PC-3 (cell line): ENCODE data around the gene SALL2. TPM values are rescaled to one million over a fixed set of nuclear protein-coding genes. Genes with fewer than 3 reads are reported as not detected.

Source experiments
- ATAC-seq: fragments of 200-7000 bp; cut with Tn5 transposase; 2 replicates; pipeline ENCODE4 v1.9.1; 2020; ENCODE audit warnings: mild to moderate bottlenecking, moderate library complexity
- BruUV-seq: library from RNA; stranded (reverse); fragments of 400-500 nt; replicated peaks from 2 replicates; lab custom pipeline; 2021; lab: Mats Ljungman, UMichigan
- CTCF ChIA-PET: fragments of 300-600 bp; sonication (Branson Sonifier 250); formaldehyde crosslinking; loops from one replicate; lab custom pipeline; 2022; ENCODE audit warnings: antibody characterized with exemption; lab: Charles Lee
- POLR2A ChIA-PET: fragments of 300-600 bp; sonication (Branson Sonifier 250); formaldehyde crosslinking; loops from one replicate; lab custom pipeline; 2022; ENCODE audit warnings: antibody characterized with exemption; ENCODE audit not compliant: unreplicated experiment; lab: Charles Lee
- DNase-seq: peaks from one replicate; pipeline ENCODE4 v3.0.0-alpha.2; 2015
- H2AFZ ChIP-seq: fragments of 300-600 bp; sonication (generic); 2 replicates; pipeline ENCODE4 v1.6.0; 2016; ENCODE audit warnings: antibody characterized with exemption, low read length
- H3F3A ChIP-seq: fragments of 300-600 bp; sonication (generic); one replicate; pipeline ENCODE4 v1.6.0; 2017; ENCODE audit warnings: antibody characterized with exemption, low read length, control low read depth, mild to moderate bottlenecking; ENCODE audit not compliant: unreplicated experiment
- H3K27ac ChIP-seq: fragments of 300-600 bp; sonication (generic); 2 replicates; pipeline ENCODE4 v1.5.1; 2016; ENCODE audit warnings: mild to moderate bottlenecking, low read length
- H3K27me3 ChIP-seq: fragments of 300-600 bp; sonication (generic); 2 replicates; pipeline ENCODE4 v1.6.1; 2016; ENCODE audit warnings: low read length, mixed read lengths
- H3K36me3 ChIP-seq: fragments of 300-600 bp; sonication (generic); 2 replicates; pipeline ENCODE4 v1.6.1; 2016; ENCODE audit warnings: low read depth, mixed run types, low read length, mixed read lengths
- H3K4me1 ChIP-seq: fragments of 300-600 bp; sonication (generic); 2 replicates; pipeline ENCODE4 v1.5.1; 2016; ENCODE audit warnings: low read length; ENCODE audit not compliant: insufficient read depth
- H3K4me2 ChIP-seq: fragments of 300-600 bp; sonication (generic); 2 replicates; pipeline ENCODE4 v1.6.0; 2016; ENCODE audit warnings: low read length
- H3K4me3 ChIP-seq: fragments of 300-600 bp; sonication (generic); 2 replicates; pipeline ENCODE4 v1.5.1; 2016; ENCODE audit warnings: mild to moderate bottlenecking, low read length, mixed read lengths
- H3K79me2 ChIP-seq: fragments of 300-600 bp; sonication (generic); 2 replicates; pipeline ENCODE4 v1.6.1; 2017; ENCODE audit warnings: low read length, mixed read lengths
- H3K9ac ChIP-seq: fragments of 300-600 bp; sonication (generic); 2 replicates; pipeline ENCODE4 v1.6.0; 2016; ENCODE audit warnings: mild to moderate bottlenecking, low read length
- H3K9me2 ChIP-seq: fragments of 300-600 bp; sonication (generic); replicated peaks from 2 replicates; pipeline ENCODE4 v1.6.1; 2016; ENCODE audit warnings: mixed run types, low read length, mixed read lengths
- H3K9me3 ChIP-seq: fragments of 300-600 bp; sonication (generic); 2 replicates; pipeline ENCODE4 v1.6.1; 2016; ENCODE audit warnings: low read length, mixed read lengths
- H4K20me1 ChIP-seq: fragments of 300-600 bp; sonication (generic); 2 replicates; pipeline ENCODE4 v1.6.1; 2016; ENCODE audit warnings: low read length, mixed read lengths
- CTCF ChIP-seq: fragments of 300-600 bp; sonication (generic); conservative IDR thresholded peaks from 2 replicates; pipeline ENCODE4 v1.5.1; 2017; ENCODE audit warnings: antibody characterized with exemption, low read depth, mild to moderate bottlenecking, low read length
- EZH2 ChIP-seq: fragments of 300-600 bp; sonication (generic); IDR thresholded peaks from one replicate; pipeline ENCODE4 v1.6.1; 2017; ENCODE audit warnings: antibody characterized with exemption, mild to moderate bottlenecking, low read length; ENCODE audit not compliant: unreplicated experiment
- EZH2phosphoT487 ChIP-seq: fragments of 300-600 bp; sonication (generic); IDR thresholded peaks from 2 replicates; pipeline ENCODE4 v1.6.1; 2018; ENCODE audit warnings: mild to moderate bottlenecking, antibody characterized with exemption, low read length, borderline replicate concordance
- intact Hi-C: fragments of 100-400 bp; cut with micrococcal nuclease; formaldehyde crosslinking; loops from 2 replicates; pipeline ENCODE4 v1.9.0; 2023
- total RNA-seq: library from RNA; depleted of rRNA; stranded (reverse); fragments of >200 nt; gene quantifications from 2 replicates; pipeline ENCODE4 v1.2.3, GENCODE V29; 2014

The SALL2 gene
- total RNA-seq, 1 experiment from 2014 or later: 4.1 TPM

DNA sequence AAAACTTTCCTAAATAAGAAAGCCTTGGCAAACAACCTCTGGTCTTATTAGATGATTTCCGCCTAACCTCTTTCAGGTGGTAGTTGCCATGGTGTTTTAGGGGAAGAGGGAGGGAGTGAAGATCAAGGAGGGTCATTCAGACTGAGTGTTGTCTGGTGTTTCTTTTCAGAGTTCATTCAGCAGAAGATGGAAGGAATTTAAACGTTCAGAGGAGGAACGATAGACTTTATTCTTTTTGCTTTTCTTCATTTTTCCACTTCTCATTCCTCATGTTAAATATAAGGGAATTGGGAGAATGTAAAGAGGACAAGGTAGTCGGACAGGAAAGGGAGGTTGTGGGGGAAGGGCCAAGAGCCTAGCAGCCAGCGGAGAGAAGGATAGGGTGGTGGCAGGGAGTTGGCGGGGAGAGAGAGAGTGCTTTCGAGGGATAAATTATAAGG is 17.4 kb upstream of the SALL2 start:
- Histone ChIP-seq H3K4me1 (no peaks in the 10 kb centered on the region), H3K27me3 (peaks cover 5% of the 10 kb centered on the region; the same call in 1 of the 2 replicates), H3K36me3 (no peaks in the 10 kb centered on the region), H3K27ac (no peak overlapping the region), H3K4me3 (no peak overlapping the region), H3K9ac (no peak overlapping the region), H3K4me2 (0 out of 2 replicates have a peak overlapping the region, but pooled peaks have one; percentile 27), H3F3A (no peaks in the 10 kb centered on the region), H2AFZ (peak overlapping the region; percentile 34; the same call in 1 of the 2 replicates), H3K9me3 (no peaks in the 10 kb centered on the region), H4K20me1 (no peaks in the 10 kb centered on the region), H3K9me2 (no peaks in the 10 kb centered on the region), H3K79me2 (no peaks in the 10 kb centered on the region)
- BruUV-seq: no TSS peak
- no peak for DNase-seq
- POLR2A ChIA-PET: no interaction called here
- CTCF ChIA-PET: no interaction called here
- no peak for TF ChIP-seq CTCF
- no peak for TF ChIP-seq EZH2phosphoT487
- no peak for TF ChIP-seq EZH2
- no peak for ATAC-seq
- intact Hi-C loops: no loop called here

- intact Hi-C loops: no loop called here
- no peak overlapping the region for H2AFZ ChIP-seq
- no peaks in the 10 kb centered on the region for H3F3A ChIP-seq
- ATAC-seq: no peak
- no peak for DNase-seq
- no peaks in the 10 kb centered on the region for H3K4me1 ChIP-seq
- CTCF ChIA-PET: no interaction called here
- H3K4me2 ChIP-seq: no peak overlapping the region
- no peak overlapping the region for H3K9ac ChIP-seq
- TF ChIP-seq EZH2phosphoT487 (no peak), CTCF (no peak), EZH2 (no peak)
- no peaks in the 10 kb centered on the region for H3K9me3 ChIP-seq
- H4K20me1 ChIP-seq: no peaks in the 10 kb centered on the region
- peaks cover 15% of the 10 kb centered on the region; the same call in 1 of the 2 replicates for H3K27me3 ChIP-seq
- no TSS peak for BruUV-seq
- H3K79me2 ChIP-seq: no peaks in the 10 kb centered on the region
- H3K4me3 ChIP-seq: no peak overlapping the region
- no peaks in the 10 kb centered on the region for H3K9me2 ChIP-seq
- POLR2A ChIA-PET: no interaction called here
- H3K36me3 ChIP-seq: no peaks in the 10 kb centered on the region
- H3K27ac ChIP-seq: no peak overlapping the region
Measured at GRCh38 chr14:21541413-21542074, 15.4 kb upstream of the SALL2 start.

- no peaks in the 10 kb centered on the region for H4K20me1 ChIP-seq
- no peaks in the 10 kb centered on the region for H3K79me2 ChIP-seq
- H3K9me2 ChIP-seq: no peaks in the 10 kb centered on the region
- BruUV-seq: no TSS peak
- CTCF ChIA-PET: no interaction called here
- no peak overlapping the region for H3K27ac ChIP-seq
- H3K27me3 ChIP-seq: peaks cover 35% of the 10 kb centered on the region
- no peak for TF ChIP-seq EZH2
- no peak for TF ChIP-seq EZH2phosphoT487
- no peak for TF ChIP-seq CTCF
- no peak overlapping the region for H3K4me3 ChIP-seq
- no peak overlapping the region for H3K9ac ChIP-seq
- H3K4me2 ChIP-seq: no peak overlapping the region
- DNase-seq: no peak
- H2AFZ ChIP-seq: no peak overlapping the region
- H3F3A ChIP-seq: no peaks in the 10 kb centered on the region
- intact Hi-C loops: no loop called here
- no peaks in the 10 kb centered on the region for H3K4me1 ChIP-seq
- no peak for ATAC-seq
- H3K36me3 ChIP-seq: no peaks in the 10 kb centered on the region
- H3K9me3 ChIP-seq: no peaks in the 10 kb centered on the region
- POLR2A ChIA-PET: no interaction called here
Measured at GRCh38 chr14:21539189-21539940, 13.2 kb upstream of the SALL2 start.
